Panc1 (cell line): ENCODE measurements around the gene PRTFDC1. TPM values are rescaled to one million over a fixed set of nuclear protein-coding genes. Genes with fewer than 3 reads are reported as not detected.
A peak's percentile ranks its signal among the peaks of the same experiment; 100 is the strongest.

Experiments used
- ATAC-seq: fragments of 200-7000 bp; cut with Tn5 transposase; 2 replicates; pipeline ENCODE4 v1.9.1; 2020; ENCODE audit warnings: mild to moderate bottlenecking, moderate library complexity
- BruUV-seq: library from RNA; stranded (reverse); fragments of 400-500 nt; replicated peaks from 2 replicates; lab custom pipeline; 2021; lab: Mats Ljungman, UMichigan
- CTCF ChIA-PET: fragments of 300-600 bp; sonication (Branson Sonifier 250); formaldehyde crosslinking; loops from one replicate; lab custom pipeline; 2022; ENCODE audit warnings: antibody characterized with exemption; lab: Charles Lee
- POLR2A ChIA-PET: fragments of 300-600 bp; sonication (Branson Sonifier 250); formaldehyde crosslinking; loops from one replicate; lab custom pipeline; 2022; ENCODE audit warnings: antibody characterized with exemption; lab: Charles Lee
- DNase-seq: peaks from one replicate; pipeline ENCODE4 v3.0.0-alpha.2; 2010; ENCODE audit warnings: low read depth, low spot score
- H3K27ac ChIP-seq: 2 replicates; pipeline ENCODE4 v1.5.1; 2011; ENCODE audit warnings: mild to moderate bottlenecking, low read length, inconsistent platforms
- H3K27me3 ChIP-seq: fragments of 200-500 bp; sonication (Bioruptor generic); 2 replicates; pipeline ENCODE4 v1.6.0; 2014; ENCODE audit warnings: low read length, inconsistent platforms; ENCODE audit not compliant: control insufficient read depth, insufficient read depth
- H3K36me3 ChIP-seq: fragments of 200-500 bp; sonication (Bioruptor generic); 2 replicates; pipeline ENCODE4 v1.5.1; 2014; ENCODE audit warnings: inconsistent platforms, mild to moderate bottlenecking, low read length, moderate library complexity; ENCODE audit not compliant: control insufficient read depth, insufficient read depth
- H3K4me1 ChIP-seq: 2 replicates; pipeline ENCODE4 v1.5.1; 2011; ENCODE audit warnings: inconsistent platforms, mild to moderate bottlenecking, low read length, moderate library complexity; ENCODE audit not compliant: control insufficient read depth, insufficient read depth
- H3K4me3 ChIP-seq, 2 experiments: 2 replicates each; pipeline ENCODE4 v1.5.1; 2011 to 2012; ENCODE audit warnings: low read depth in 2 of 2, low read length in 2 of 2, mild to moderate bottlenecking in 2 of 2, inconsistent platforms in 1 of 2, moderate library complexity in 1 of 2
- H3K9me3 ChIP-seq: fragments of 200-500 bp; sonication (Bioruptor generic); 2 replicates; pipeline ENCODE4 v1.5.1; 2014; ENCODE audit warnings: low read depth, mild to moderate bottlenecking, inconsistent platforms, low read length, moderate library complexity; ENCODE audit not compliant: control insufficient read depth, insufficient read depth
- POLR2AphosphoS5 ChIP-seq: IDR thresholded peaks from 2 replicates; pipeline ENCODE4 v1.6.1; 2012; ENCODE audit warnings: mild to moderate bottlenecking, low read depth, low read length, moderate library complexity
- SIN3A ChIP-seq: IDR thresholded peaks from 2 replicates; pipeline ENCODE4 v1.6.1; 2012; ENCODE audit warnings: low read depth, mild to moderate bottlenecking, low read length, moderate library complexity, borderline replicate concordance; ENCODE audit not compliant: insufficient read depth
- TCF7L2 ChIP-seq: IDR thresholded peaks from 2 replicates; pipeline ENCODE4 v1.6.1; 2011; ENCODE audit warnings: mild to moderate bottlenecking, low read depth, low read length, inconsistent platforms
- in situ Hi-C: cut with HindIII; loops from 2 replicates; pipeline ENCODE4 v1.10.0; 2016; ENCODE audit warnings: low sequenced_read_pairs, low pct_unique_long_range_greater_than_20kb
- intact Hi-C: fragments of 100-400 bp; cut with micrococcal nuclease; formaldehyde crosslinking; loops from one replicate; pipeline ENCODE4 v1.10.0; 2022; ENCODE audit not compliant: unreplicated experiment
- total RNA-seq: library from RNA; stranded (reverse); gene quantifications from one replicate; pipeline ENCODE4 v1.2.1, GENCODE V29; 2021; ENCODE audit not compliant: unreplicated experiment
- TF ChIP-seq, protein P1 (sequence below), 2 experiments: IDR thresholded peaks; 2 replicates each; pipeline ENCODE4 v1.6.1; 2011 to 2012; ENCODE audit warnings: low read depth in 2 of 2, control low read depth in 1 of 2, low read length in 1 of 2, mild to moderate bottlenecking in 1 of 2, moderate library complexity in 1 of 2; ENCODE audit not compliant: insufficient read depth in 1 of 2
- TF ChIP-seq, protein P2 (sequence below): fragments of 450-650 bp; IDR thresholded peaks from 2 replicates; pipeline ENCODE4 v1.5.1; 2017; ENCODE audit warnings: mild to moderate bottlenecking

PRTFDC1 gene
- total RNA-seq, 1 experiment from 2014 or later: 3.0 TPM

DNA sequence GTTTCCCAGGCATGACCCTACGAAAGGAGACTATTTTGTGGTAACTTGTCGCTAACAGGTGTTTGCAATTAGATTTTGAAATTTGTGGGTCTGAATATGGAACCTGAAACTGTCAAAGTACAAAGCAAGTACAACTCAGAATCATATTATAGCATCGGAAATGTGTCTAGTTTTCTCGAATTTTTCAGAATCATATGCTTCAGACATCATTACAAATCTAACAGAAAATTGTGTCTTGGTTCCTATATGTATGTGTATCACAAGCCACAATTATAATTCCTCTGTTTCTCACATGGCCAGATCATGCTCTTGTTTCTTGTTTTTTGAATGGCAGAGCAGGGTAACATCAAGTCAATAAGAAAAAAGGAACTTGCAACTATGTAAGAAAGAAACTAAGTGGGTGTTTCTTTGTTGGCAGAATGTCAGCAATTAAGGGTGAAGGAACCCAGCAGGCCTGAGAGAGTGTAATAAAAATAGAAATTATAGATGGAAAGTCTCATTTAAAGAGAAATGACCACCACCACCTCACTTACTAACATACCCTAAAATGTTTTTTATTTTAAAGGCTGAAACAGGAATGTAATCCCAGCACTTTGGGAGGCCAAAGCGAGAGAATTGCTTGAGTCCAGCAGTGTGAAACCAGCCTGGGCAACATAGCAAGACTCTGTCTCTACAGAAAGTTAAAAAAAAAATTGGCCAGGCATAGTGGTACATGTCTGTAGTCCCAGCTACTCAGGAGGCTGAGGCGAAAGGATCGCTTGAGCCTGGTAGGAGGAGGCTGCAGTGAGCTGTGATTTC lies 51.3 kb downstream of the PRTFDC1 start:
- CTCF ChIA-PET: no interaction called here

DNA sequence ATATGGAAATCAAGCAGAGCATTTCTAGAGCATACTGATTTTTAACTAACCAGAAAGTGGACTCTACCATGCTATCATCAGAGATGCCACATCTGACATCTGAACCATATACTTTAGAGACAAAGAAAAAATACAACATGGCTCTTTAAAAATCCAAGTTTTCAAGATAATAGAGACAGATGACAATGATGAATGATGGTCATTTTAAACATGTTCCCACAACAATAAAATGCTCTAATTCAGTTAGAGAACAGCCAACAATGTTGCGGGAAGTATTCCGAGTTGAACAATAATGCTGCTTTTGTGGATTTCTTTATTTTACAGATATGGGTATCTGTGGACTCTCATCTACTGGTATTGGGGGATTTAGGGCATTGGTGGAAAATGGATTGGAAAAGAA lies 52.8 kb downstream of the PRTFDC1 start:
- in situ Hi-C loops (no loop called here), intact Hi-C loops (no loop called here)
- no peak for ATAC-seq
- POLR2A ChIA-PET: no interaction called here
- no peak overlapping the region for H3K4me3 ChIP-seq
- no peaks in the 10 kb centered on the region for H3K36me3 ChIP-seq
- TF ChIP-seq SIN3A (no peak), TCF7L2 (no peak), POLR2AphosphoS5 (no peak)
- TF ChIP-seq, protein P1, sequence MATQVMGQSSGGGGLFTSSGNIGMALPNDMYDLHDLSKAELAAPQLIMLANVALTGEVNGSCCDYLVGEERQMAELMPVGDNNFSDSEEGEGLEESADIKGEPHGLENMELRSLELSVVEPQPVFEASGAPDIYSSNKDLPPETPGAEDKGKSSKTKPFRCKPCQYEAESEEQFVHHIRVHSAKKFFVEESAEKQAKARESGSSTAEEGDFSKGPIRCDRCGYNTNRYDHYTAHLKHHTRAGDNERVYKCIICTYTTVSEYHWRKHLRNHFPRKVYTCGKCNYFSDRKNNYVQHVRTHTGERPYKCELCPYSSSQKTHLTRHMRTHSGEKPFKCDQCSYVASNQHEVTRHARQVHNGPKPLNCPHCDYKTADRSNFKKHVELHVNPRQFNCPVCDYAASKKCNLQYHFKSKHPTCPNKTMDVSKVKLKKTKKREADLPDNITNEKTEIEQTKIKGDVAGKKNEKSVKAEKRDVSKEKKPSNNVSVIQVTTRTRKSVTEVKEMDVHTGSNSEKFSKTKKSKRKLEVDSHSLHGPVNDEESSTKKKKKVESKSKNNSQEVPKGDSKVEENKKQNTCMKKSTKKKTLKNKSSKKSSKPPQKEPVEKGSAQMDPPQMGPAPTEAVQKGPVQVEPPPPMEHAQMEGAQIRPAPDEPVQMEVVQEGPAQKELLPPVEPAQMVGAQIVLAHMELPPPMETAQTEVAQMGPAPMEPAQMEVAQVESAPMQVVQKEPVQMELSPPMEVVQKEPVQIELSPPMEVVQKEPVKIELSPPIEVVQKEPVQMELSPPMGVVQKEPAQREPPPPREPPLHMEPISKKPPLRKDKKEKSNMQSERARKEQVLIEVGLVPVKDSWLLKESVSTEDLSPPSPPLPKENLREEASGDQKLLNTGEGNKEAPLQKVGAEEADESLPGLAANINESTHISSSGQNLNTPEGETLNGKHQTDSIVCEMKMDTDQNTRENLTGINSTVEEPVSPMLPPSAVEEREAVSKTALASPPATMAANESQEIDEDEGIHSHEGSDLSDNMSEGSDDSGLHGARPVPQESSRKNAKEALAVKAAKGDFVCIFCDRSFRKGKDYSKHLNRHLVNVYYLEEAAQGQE (IDR thresholded peaks at IDR 0.05; ENCODE audit: insufficient read depth in 1 of 2, low read depth in 2 of 2, low read length in 1 of 2): no peak
- TF ChIP-seq, protein P2, sequence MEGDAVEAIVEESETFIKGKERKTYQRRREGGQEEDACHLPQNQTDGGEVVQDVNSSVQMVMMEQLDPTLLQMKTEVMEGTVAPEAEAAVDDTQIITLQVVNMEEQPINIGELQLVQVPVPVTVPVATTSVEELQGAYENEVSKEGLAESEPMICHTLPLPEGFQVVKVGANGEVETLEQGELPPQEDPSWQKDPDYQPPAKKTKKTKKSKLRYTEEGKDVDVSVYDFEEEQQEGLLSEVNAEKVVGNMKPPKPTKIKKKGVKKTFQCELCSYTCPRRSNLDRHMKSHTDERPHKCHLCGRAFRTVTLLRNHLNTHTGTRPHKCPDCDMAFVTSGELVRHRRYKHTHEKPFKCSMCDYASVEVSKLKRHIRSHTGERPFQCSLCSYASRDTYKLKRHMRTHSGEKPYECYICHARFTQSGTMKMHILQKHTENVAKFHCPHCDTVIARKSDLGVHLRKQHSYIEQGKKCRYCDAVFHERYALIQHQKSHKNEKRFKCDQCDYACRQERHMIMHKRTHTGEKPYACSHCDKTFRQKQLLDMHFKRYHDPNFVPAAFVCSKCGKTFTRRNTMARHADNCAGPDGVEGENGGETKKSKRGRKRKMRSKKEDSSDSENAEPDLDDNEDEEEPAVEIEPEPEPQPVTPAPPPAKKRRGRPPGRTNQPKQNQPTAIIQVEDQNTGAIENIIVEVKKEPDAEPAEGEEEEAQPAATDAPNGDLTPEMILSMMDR: no peak
- BruUV-seq: no TSS peak
- H3K27ac ChIP-seq: no peak overlapping the region
- H3K9me3 ChIP-seq: no peaks in the 10 kb centered on the region
- no peaks in the 10 kb centered on the region for H3K27me3 ChIP-seq
- H3K4me1 ChIP-seq: peaks cover 15% of the 10 kb centered on the region
- CTCF ChIA-PET: no interaction called here
- no peak for DNase-seq

More for the DNA sequence above, 51.3 kb downstream of the PRTFDC1 start:
- H3K4me1 ChIP-seq: peaks cover 15% of the 10 kb centered on the region
- H3K9me3 ChIP-seq: no peaks in the 10 kb centered on the region
- no peak for TF ChIP-seq POLR2AphosphoS5
- TF ChIP-seq SIN3A: no peak
- TF ChIP-seq, protein P2: no peak
- TF ChIP-seq, protein P1 (IDR thresholded peaks at IDR 0.05; ENCODE audit: insufficient read depth in 1 of 2, low read depth in 2 of 2, low read length in 1 of 2): no peak
- no peak for TF ChIP-seq TCF7L2
- no peaks in the 10 kb centered on the region for H3K36me3 ChIP-seq
- in situ Hi-C loops: no loop called here
- no peak overlapping the region for H3K4me3 ChIP-seq
- intact Hi-C loops: no loop called here
- H3K27me3 ChIP-seq: no peaks in the 10 kb centered on the region
- DNase-seq: no peak
- no peak for ATAC-seq
- peak overlapping the region; percentile 61 for H3K27ac ChIP-seq
- POLR2A ChIA-PET: no interaction called here
- no TSS peak for BruUV-seq
